Measurements from ENCODE around the gene NDUFC2.
A peak's percentile ranks its signal among the peaks of the same experiment; 100 is the strongest.

Gene NDUFC2

GRCh38 chr11:78022397-78023396, 57.0 kb downstream of the NDUFC2 start, which contains the start of gene KCTD14:
TSS of gene KCTD14 (minus strand) at chr11:78023276. CDS start at chr11:78023249, 27 bp downstream.
- H3K27ac ChIP-seq = peak within 1 kb of the TSS; percentile 60; the same call in 1 of the 2 replicates
- no peak for TF ChIP-seq CTCF (conservative IDR thresholded peaks at IDR 0.05)

- no peak overlapping the region for H3K27ac ChIP-seq
- no peak for TF ChIP-seq CTCF (conservative IDR thresholded peaks at IDR 0.05)
These were observed 58.1 kb downstream of the NDUFC2 start for GRCh38 chr11:78021611-78022010.

GRCh38 chr11:78020246-78020645, 59.4 kb downstream of the NDUFC2 start:
- TF ChIP-seq CTCF (conservative IDR thresholded peaks at IDR 0.05) = no peak
- H3K27ac ChIP-seq = peak overlapping the region; percentile 21; the same call in 1 of the 2 replicates

- no peak for TF ChIP-seq CTCF (conservative IDR thresholded peaks at IDR 0.05)
- H3K27ac ChIP-seq = peak overlapping the region; percentile 21; the same call in 1 of the 2 replicates
These were observed 59.9 kb downstream of the NDUFC2 start for GRCh38 chr11:78019808-78020207.
